SH-SY5Y (cell line): ENCODE results near the gene SLC24A4.

ENCODE experiments used
- GATA2 ChIP-seq: IDR thresholded peaks from 2 replicates; pipeline ENCODE4 v1.6.1; 2011; ENCODE audit warnings: mild to moderate bottlenecking, low read depth, low read length
- GATA3 ChIP-seq: IDR thresholded peaks from 2 replicates; pipeline ENCODE4 v1.6.1; 2011; ENCODE audit warnings: low read depth, mild to moderate bottlenecking, low read length, moderate library complexity

DNA sequence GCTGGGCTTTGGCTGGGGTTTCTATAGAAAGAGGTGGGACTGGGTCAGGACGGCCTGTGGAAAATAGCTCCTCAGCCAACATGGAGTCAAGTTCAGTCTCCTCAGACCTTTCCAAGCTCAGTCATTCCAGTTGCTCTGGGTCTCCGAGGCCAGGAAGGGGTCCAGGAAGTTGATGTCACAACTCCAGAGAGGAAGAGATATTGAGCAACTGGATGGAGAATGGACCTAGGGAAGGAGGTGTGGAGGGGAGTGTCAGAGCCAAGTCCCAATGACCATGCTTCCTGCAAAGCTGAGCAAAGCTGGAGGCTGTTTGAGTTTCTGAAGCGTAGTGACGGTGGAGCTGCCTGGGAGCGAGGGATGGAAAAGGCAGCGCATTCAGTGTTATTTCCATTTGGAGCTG, 86.1 kb downstream of the SLC24A4 start:
- TF ChIP-seq GATA2 (no peak), GATA3 (no peak)
